GM19328 (cell line): ENCODE measurements around the gene PLET1.
"Not testable (repeated sequence)": the region's sequence is repeated elsewhere in the genome, so short reads cannot be mapped to it uniquely, and the experiment has no call there.

Experiments used
- ATAC-seq: cut with Tn5 transposase; IDR thresholded peaks from one replicate; pipeline ENCODE4 v1.9.1; 2021; ENCODE audit warnings: mild to moderate bottlenecking, moderate library complexity; ENCODE audit not compliant: unreplicated experiment

The PLET1 gene

DNA sequence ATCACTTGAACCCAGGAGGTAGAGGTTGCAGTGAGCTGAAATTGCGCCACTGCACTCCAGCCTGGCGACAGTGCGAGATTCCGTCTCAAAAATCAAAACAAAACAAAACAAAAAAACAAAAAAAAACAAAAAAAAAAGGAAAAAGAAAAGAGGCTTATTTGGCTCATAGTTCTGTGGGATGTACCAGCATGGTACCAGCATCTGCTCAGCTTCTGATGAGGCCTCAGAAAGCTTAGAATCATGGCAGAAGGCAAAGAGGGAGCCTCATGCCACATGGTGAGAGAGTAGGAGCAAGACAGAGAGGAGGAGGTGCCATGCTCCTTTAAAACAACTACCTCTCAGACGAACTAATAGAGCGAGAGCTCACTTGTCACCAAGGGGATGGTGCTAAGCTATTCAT is 45.0 kb downstream of the PLET1 start:
- no peak for ATAC-seq

DNA sequence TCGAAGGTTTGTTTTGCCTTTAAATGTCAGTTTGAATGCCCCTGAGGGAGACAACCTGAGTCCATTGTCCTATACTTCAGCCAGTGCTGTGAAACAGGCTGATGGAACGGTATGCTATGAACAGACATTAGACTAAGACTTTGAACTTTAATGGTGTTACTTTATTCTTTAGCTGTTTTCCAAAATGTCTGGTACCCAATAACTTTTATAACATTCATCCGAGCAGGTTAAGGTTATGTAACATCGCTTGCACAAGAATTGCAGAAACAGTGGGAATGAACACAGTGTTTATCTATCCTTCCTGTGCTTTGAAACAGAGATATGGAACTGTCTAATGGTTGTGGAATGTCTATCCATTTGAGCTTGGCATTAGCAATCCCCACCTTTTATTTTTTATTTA is 46.9 kb downstream of the PLET1 start:
- ATAC-seq = no peak

DNA sequence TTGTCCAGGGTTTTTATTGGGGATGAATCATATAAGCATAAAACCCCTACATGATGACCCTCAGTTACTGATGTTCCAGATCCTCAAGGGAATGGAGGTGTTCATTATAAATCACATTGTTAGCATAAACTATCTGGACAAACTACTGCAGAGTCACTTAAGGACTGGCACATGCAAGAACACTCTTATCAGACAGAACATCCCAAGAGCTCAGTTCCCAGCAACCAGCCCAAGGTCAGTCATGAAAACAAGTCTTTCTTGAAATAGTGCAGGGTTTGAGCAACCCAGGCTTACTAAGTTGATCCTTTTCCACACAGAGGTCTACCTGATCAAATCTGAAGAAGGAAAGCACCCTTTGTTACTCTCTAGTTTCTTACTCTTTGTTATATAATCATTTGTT is 48.0 kb downstream of the PLET1 start:
- no peak for ATAC-seq

DNA sequence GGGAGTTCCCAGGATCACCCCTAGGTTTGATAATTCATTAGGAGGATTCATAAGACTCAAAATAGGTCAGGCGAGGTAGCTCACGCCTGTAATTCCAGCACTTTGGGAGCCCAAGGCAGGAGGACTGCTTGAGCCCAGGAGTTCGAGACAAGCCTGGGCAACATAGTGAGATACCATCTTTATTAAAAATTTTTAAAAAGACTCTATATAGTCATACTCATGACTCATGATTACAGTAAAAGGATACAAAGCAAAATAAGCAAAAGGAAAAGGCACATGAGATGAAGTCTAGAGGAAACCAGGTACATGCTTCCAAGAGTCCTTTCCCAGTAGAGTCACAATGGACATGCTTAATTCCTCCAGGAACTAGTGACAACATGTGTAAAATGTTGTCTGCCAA is 48.4 kb downstream of the PLET1 start:
- no peak for ATAC-seq

DNA sequence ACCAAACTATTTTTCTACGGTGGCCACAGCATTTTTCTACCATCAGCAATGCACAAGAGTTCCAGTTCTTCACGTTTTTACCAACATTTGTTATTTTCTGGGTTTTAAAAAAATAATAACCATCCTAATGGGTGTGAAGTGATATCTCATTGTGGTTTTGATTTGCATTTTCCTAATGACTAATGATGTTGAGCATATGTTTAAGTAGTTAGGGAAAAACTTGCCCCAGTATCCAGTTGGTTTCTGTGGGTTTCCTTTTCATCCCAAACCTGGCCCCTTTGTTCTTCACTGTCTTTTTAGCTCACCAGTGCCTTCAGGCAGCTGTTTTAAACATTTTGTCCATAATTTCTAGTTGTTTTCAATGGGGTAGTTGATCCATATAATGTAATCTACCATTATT is 49.1 kb downstream of the PLET1 start:
- no peak for ATAC-seq

DNA sequence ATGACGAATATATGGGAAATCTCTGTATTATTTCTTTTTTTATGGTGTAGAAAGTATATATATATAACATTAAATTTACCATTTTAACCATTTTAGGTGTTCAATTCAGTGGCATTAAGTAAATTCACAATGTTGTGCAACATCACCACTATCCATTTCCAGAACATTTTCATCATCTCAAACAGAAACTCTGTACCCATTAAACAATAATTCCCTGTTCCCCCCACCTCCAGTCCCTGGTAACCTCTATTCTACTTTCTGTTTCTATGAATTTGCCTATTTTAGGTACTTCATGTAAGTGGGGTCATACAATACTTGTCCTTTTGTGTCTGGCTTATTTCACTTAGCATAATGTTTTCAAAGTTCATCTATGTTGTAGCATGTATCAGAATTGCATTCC is 49.8 kb downstream of the PLET1 start:
- no peak for ATAC-seq

DNA sequence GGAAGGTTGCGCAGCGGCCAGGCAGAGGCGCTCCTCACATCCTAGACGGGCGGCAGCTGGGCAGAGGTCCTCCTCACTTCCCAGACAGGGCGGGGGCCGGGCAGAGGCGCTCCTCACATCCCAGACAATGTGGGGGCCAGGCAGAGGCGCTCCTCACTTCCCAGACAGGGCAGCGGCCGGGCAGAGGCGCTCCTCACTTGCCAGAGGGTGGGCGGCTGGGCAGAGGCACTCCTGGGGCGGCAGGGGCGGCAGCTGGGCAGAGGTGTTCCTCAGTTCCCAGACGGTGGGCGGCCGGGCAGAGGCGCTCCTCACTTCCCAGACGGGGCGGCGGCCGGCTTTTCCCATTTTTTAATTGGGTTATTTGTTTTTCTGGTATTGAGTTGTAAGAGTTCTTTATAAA is 54.6 kb downstream of the PLET1 start:
- ATAC-seq = no peak

DNA sequence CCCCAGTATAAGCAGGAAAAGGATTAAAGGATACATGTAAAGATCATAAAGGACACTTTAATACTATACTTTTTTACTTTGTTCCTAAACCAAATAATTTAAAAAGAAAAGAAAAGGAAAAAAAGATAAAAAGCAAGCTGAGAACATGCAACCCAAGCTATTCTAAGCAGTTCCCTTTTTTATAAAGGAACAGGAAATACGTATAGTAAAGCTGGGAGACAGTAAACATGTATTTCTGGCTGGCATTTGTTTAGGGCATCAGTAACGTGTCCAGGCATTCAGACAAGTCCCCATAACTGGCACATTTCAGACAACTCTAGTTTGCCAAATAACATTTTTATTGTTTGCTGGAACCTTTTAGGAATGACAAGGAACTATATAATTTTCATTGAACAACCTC is 60.4 kb downstream of the PLET1 start:
- ATAC-seq = no peak

DNA sequence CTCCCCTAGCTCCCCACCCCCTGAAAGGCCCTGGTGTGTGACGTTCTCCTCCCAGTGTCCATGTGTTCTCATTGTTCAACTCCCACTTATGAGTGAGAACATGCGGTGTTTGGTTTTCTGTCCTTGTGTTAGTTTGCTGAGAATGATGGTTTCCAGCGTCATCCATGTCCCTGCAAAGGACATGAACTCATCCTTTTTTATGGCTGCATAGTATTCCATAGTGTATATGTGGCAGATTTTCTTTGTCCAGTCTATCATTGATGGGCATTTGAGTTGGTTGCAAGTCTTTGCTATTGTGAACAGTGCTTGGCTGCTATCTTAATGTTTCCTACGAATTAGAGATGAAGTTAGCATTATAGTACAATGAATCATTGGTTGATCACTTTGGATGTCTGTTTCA is 61.6 kb downstream of the PLET1 start:
- ATAC-seq = not testable (repeated sequence)
